HepG2 (cell line): ENCODE results near the gene TMEM143. TPM values are rescaled to one million over a fixed set of nuclear protein-coding genes. Genes with fewer than 3 reads are reported as not detected.

Experiments
- GATAD2A ChIP-seq: IDR thresholded peaks from 2 replicates; pipeline ENCODE4 v1.6.1; 2016
- GTF2F1 ChIP-seq: fragments of 150-350 bp; IDR thresholded peaks from 2 replicates; pipeline ENCODE4 v1.6.1; 2014; ENCODE audit warnings: low read length
- HCFC1 ChIP-seq: fragments of 150-350 bp; IDR thresholded peaks from 2 replicates; pipeline ENCODE4 v1.6.1; 2014; ENCODE audit warnings: low read depth, low read length
- HNRNPL ChIP-seq: fragments of 200-400 bp; formaldehyde crosslinking; IDR thresholded peaks from 2 replicates; pipeline ENCODE4 v1.6.1; 2017; ENCODE audit warnings: mild to moderate bottlenecking, low read depth, low read length
- MBD4 ChIP-seq: IDR thresholded peaks from 2 replicates; pipeline ENCODE4 v1.6.1; 2012; ENCODE audit warnings: low read length, inconsistent platforms, borderline replicate concordance
- ONECUT2 ChIP-seq: sonication (generic); formaldehyde crosslinking; IDR thresholded peaks from 2 replicates; pipeline ENCODE4 v1.4.0; 2020; ENCODE audit warnings: missing genetic modification reagents
- RBM22 ChIP-seq: fragments of 200-400 bp; formaldehyde crosslinking; optimal IDR thresholded peaks from 2 replicates; pipeline ENCODE3; 2017; ENCODE audit warnings: mild to moderate bottlenecking, low read length, moderate library complexity
- REPIN1 ChIP-seq: sonication (generic); formaldehyde crosslinking; IDR thresholded peaks from 2 replicates; pipeline ENCODE4 v1.8.0; 2022; ENCODE audit warnings: missing genetic modification reagents, low read depth, mild to moderate bottlenecking, borderline replicate concordance
- SAP130 ChIP-seq: IDR thresholded peaks from 2 replicates; pipeline ENCODE4 v1.6.1; 2016; ENCODE audit warnings: low read depth
- SKI ChIP-seq: fragments of 450-650 bp; IDR thresholded peaks from one replicate; pipeline ENCODE4 v1.6.1; 2018; ENCODE audit warnings: mild to moderate bottlenecking; ENCODE audit not compliant: partially characterized antibody
- SRSF1 ChIP-seq: fragments of 200-400 bp; formaldehyde crosslinking; optimal IDR thresholded peaks from 2 replicates; pipeline ENCODE3; 2017; ENCODE audit warnings: mild to moderate bottlenecking, low read depth, low read length, moderate library complexity
- ZFX ChIP-seq: sonication (generic); formaldehyde crosslinking; IDR thresholded peaks from 2 replicates; pipeline ENCODE4 v1.4.0; 2020; ENCODE audit warnings: mild to moderate bottlenecking, low read depth, missing genetic modification reagents, moderate library complexity
- ZNF33B ChIP-seq: sonication (generic); formaldehyde crosslinking; IDR thresholded peaks from 2 replicates; pipeline ENCODE4 v1.5.1; 2020; ENCODE audit warnings: mild to moderate bottlenecking, missing genetic modification reagents
- ZNF496 ChIP-seq: sonication (generic); formaldehyde crosslinking; IDR thresholded peaks from 2 replicates; pipeline ENCODE4 v1.8.1; 2023; ENCODE audit warnings: mild to moderate bottlenecking, moderate library complexity, missing genetic modification reagents; ENCODE audit not compliant: insufficient replicate concordance
- ZNF782 ChIP-seq: sonication (generic); formaldehyde crosslinking; IDR thresholded peaks from 2 replicates; pipeline ENCODE4 v1.4.0; 2020; ENCODE audit warnings: missing genetic modification reagents, mild to moderate bottlenecking, borderline replicate concordance
- ZNF792 ChIP-seq: IDR thresholded peaks from 2 replicates; pipeline ENCODE4 v1.6.1; 2016
- polyA plus RNA-seq, 8 experiments: library from polyadenylated mRNA; depleted of rRNA in 3 of 8; stranded (reverse) in 7 of 8; unstranded in 1 of 8; fragments of >200 nt; fragmentation: Illumina TruSeq in 4 of 8; extraction: Trizol in 4 of 8; gene quantifications; 2 replicates each; pipeline versions ENCODE4 v1.2.1 to v1.2.3, GENCODE V29; 2011 to 2016; ENCODE audit warnings: low read depth in 4 of 8, missing spikeins in 1 of 8, mixed read lengths in 1 of 8; ENCODE audit not compliant: insufficient read depth in 1 of 8
- total RNA-seq, 5 experiments: library from RNA; depleted of rRNA; stranded (reverse); fragments of >200 nt; fragmentation: Illumina TruSeq; extraction: Trizol; gene quantifications; 2 replicates each; pipeline ENCODE4 v1.2.3, GENCODE V29; 2016; ENCODE audit warnings: low read depth in 1 of 5
- TF ChIP-seq, protein P1 (sequence below), 2 experiments: fragments of 450-650 bp in 1 of 2; sonication (generic) in 1 of 2; formaldehyde crosslinking; IDR thresholded peaks; 2 replicates each; pipeline versions ENCODE4 v1.5.0 to v1.8.0; 2020 to 2022; ENCODE audit warnings: mild to moderate bottlenecking in 1 of 2, missing genetic modification reagents in 1 of 2
- TF ChIP-seq, protein P2 (sequence below): sonication (generic); formaldehyde crosslinking; IDR thresholded peaks from 2 replicates; pipeline ENCODE4 v1.4.0; 2020; ENCODE audit warnings: low read depth, mild to moderate bottlenecking, missing genetic modification reagents
- TF ChIP-seq, protein P3 (sequence below): sonication (generic); formaldehyde crosslinking; IDR thresholded peaks from 2 replicates; pipeline ENCODE4 v1.4.0; 2020; ENCODE audit warnings: missing genetic modification reagents, borderline replicate concordance
- TF ChIP-seq, protein P4 (sequence below): sonication (generic); formaldehyde crosslinking; IDR thresholded peaks from 2 replicates; pipeline ENCODE4 v1.5.0; 2020; ENCODE audit warnings: missing genetic modification reagents, mild to moderate bottlenecking, borderline replicate concordance
- TF ChIP-seq, protein P5 (sequence below): sonication (generic); formaldehyde crosslinking; IDR thresholded peaks from 2 replicates; pipeline ENCODE4 v1.9.0; 2021; ENCODE audit warnings: missing genetic modification reagents, mild to moderate bottlenecking, borderline replicate concordance

The TMEM143 gene
- total and polyA plus RNA-seq, 2 of the 13 experiments (the other 11 are each of a cell fraction or from before 2014, with no cell fraction given) = 7.7 to 11.3 TPM

DNA sequence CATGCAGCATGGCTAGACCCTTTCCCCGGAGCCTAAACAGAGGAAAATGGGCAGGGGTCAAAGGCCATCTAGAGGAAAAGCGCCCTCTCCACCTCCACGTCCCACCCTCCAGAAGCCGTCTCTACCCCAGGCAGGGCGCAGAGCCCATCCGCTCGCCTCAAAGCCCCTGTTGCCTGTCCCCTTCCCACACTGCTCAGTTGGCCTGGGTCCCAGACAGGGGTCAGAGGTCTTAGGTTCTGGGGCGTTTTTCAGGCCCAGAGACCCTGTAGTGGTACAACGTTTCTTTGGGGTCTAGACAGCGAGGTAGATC lies 285 bp downstream of the TMEM143 start (continued):
- TF ChIP-seq ZNF496 = no peak
- no peak for TF ChIP-seq ZNF782 (CRISPR knock-in tag)
- TF ChIP-seq SAP130 (CRISPR knock-in tag) = no peak
- TF ChIP-seq, protein P1, sequence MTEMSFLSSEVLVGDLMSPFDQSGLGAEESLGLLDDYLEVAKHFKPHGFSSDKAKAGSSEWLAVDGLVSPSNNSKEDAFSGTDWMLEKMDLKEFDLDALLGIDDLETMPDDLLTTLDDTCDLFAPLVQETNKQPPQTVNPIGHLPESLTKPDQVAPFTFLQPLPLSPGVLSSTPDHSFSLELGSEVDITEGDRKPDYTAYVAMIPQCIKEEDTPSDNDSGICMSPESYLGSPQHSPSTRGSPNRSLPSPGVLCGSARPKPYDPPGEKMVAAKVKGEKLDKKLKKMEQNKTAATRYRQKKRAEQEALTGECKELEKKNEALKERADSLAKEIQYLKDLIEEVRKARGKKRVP (CRISPR knock-in tag; IDR thresholded peaks at IDR 0.05) = no peak
- TF ChIP-seq, protein P2, sequence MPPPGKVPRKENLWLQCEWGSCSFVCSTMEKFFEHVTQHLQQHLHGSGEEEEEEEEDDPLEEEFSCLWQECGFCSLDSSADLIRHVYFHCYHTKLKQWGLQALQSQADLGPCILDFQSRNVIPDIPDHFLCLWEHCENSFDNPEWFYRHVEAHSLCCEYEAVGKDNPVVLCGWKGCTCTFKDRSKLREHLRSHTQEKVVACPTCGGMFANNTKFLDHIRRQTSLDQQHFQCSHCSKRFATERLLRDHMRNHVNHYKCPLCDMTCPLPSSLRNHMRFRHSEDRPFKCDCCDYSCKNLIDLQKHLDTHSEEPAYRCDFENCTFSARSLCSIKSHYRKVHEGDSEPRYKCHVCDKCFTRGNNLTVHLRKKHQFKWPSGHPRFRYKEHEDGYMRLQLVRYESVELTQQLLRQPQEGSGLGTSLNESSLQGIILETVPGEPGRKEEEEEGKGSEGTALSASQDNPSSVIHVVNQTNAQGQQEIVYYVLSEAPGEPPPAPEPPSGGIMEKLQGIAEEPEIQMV = no peak
- TF ChIP-seq GATAD2A (CRISPR knock-in tag) = 0 out of 2 replicates have a peak, but pooled peaks have one; percentile 29
- TF ChIP-seq, protein P3, sequence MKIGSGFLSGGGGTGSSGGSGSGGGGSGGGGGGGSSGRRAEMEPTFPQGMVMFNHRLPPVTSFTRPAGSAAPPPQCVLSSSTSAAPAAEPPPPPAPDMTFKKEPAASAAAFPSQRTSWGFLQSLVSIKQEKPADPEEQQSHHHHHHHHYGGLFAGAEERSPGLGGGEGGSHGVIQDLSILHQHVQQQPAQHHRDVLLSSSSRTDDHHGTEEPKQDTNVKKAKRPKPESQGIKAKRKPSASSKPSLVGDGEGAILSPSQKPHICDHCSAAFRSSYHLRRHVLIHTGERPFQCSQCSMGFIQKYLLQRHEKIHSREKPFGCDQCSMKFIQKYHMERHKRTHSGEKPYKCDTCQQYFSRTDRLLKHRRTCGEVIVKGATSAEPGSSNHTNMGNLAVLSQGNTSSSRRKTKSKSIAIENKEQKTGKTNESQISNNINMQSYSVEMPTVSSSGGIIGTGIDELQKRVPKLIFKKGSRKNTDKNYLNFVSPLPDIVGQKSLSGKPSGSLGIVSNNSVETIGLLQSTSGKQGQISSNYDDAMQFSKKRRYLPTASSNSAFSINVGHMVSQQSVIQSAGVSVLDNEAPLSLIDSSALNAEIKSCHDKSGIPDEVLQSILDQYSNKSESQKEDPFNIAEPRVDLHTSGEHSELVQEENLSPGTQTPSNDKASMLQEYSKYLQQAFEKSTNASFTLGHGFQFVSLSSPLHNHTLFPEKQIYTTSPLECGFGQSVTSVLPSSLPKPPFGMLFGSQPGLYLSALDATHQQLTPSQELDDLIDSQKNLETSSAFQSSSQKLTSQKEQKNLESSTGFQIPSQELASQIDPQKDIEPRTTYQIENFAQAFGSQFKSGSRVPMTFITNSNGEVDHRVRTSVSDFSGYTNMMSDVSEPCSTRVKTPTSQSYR (CRISPR knock-in tag) = no peak
- no peak for TF ChIP-seq SKI
- 0 out of 2 replicates have a peak, but pooled peaks have one; percentile 4 for TF ChIP-seq ZNF792
- no peak for TF ChIP-seq MBD4
- TF ChIP-seq, protein P4, sequence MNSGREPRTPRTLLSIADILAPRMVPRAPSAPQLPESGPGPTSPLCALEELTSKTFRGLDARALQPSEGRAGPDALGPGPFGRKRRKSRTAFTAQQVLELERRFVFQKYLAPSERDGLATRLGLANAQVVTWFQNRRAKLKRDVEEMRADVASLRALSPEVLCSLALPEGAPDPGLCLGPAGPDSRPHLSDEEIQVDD (CRISPR knock-in tag) = no peak
- peak; percentile 57; the same call in 1 of the 2 replicates for TF ChIP-seq ZFX (CRISPR knock-in tag)
- no peak for TF ChIP-seq GTF2F1
- 0 out of 2 replicates have a peak, but pooled peaks have one; percentile 35 for TF ChIP-seq REPIN1 (CRISPR knock-in tag)
- TF ChIP-seq SRSF1 = no peak
- TF ChIP-seq ZNF33B (CRISPR knock-in tag) = no peak
- TF ChIP-seq HNRNPL = 0 out of 2 replicates have a peak, but pooled peaks have one; percentile 0
- no peak for TF ChIP-seq HCFC1
- TF ChIP-seq ONECUT2 (CRISPR knock-in tag) = 0 out of 2 replicates have a peak, but pooled peaks have one; percentile 40
- TF ChIP-seq, protein P5, sequence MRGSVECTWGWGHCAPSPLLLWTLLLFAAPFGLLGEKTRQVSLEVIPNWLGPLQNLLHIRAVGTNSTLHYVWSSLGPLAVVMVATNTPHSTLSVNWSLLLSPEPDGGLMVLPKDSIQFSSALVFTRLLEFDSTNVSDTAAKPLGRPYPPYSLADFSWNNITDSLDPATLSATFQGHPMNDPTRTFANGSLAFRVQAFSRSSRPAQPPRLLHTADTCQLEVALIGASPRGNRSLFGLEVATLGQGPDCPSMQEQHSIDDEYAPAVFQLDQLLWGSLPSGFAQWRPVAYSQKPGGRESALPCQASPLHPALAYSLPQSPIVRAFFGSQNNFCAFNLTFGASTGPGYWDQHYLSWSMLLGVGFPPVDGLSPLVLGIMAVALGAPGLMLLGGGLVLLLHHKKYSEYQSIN (CRISPR knock-in tag) = no peak
- TF ChIP-seq RBM22 = peak; percentile 65
